GM10248 (cell line): Measurements from ENCODE around the gene AKR1C1.
"Not testable (repeated sequence)": the region's sequence is repeated elsewhere in the genome, so short reads cannot be mapped to it uniquely, and the experiment has no call there.

Experiments used
- CTCF ChIA-PET: fragments of 300-600 bp; sonication (Branson Sonifier 250); formaldehyde crosslinking; extraction: SDS; loops from one replicate; lab custom pipeline; 2021; ENCODE audit warnings: antibody characterized with exemption; lab: Yijun Ruan, JAX
- POLR2A ChIA-PET: fragments of 350-650 bp; sonication (Branson Sonifier 250); formaldehyde crosslinking; extraction: SDS; loops from one replicate; lab custom pipeline; 2020; ENCODE audit warnings: antibody characterized with exemption; lab: Yijun Ruan, JAX
- DNase-seq: peaks from one replicate; pipeline ENCODE4 v3.0.0; 2012; ENCODE audit errors: extremely low spot score
- TF ChIP-seq, protein P1 (sequence below): IDR thresholded peaks from 2 replicates; pipeline ENCODE4 v1.5.1; 2012; ENCODE audit warnings: mild to moderate bottlenecking, low read depth; ENCODE audit errors: extremely low read depth, missing control alignments, control extremely low read depth

AKR1C1 gene

DNA sequence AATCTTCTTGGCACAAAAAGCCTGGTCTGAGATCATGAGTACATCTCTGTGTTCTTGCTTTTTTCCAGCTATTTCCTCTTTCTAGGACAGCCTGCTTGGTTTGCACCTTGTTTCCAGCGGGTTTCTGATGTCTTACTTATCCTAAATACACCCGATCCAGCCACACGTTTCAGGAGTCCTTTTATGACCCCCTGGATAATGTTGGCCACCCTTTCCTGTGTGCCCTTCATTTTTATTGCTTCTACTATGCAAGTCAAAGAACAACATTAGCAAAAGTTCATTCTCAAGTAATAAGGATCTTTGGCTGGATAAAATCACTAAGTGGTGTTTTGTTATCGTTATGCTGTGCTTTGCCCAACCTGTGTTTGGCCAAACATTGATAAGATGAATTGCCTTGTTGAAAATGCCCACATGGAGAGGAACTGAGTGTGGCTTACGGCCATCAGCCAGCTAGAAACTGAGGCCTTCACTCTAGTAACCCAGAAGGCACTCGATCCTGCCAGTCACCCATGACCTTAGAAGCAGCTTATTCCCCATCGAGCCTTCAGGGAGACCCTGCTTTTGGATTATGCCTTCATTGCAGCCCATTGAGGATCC is 28.7 kb upstream of the AKR1C1 start:
- no peak for DNase-seq
- CTCF ChIA-PET, result no interaction called here
- TF ChIP-seq, protein P1, sequence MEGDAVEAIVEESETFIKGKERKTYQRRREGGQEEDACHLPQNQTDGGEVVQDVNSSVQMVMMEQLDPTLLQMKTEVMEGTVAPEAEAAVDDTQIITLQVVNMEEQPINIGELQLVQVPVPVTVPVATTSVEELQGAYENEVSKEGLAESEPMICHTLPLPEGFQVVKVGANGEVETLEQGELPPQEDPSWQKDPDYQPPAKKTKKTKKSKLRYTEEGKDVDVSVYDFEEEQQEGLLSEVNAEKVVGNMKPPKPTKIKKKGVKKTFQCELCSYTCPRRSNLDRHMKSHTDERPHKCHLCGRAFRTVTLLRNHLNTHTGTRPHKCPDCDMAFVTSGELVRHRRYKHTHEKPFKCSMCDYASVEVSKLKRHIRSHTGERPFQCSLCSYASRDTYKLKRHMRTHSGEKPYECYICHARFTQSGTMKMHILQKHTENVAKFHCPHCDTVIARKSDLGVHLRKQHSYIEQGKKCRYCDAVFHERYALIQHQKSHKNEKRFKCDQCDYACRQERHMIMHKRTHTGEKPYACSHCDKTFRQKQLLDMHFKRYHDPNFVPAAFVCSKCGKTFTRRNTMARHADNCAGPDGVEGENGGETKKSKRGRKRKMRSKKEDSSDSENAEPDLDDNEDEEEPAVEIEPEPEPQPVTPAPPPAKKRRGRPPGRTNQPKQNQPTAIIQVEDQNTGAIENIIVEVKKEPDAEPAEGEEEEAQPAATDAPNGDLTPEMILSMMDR, result no peak
- POLR2A ChIA-PET, result no interaction called here

DNA sequence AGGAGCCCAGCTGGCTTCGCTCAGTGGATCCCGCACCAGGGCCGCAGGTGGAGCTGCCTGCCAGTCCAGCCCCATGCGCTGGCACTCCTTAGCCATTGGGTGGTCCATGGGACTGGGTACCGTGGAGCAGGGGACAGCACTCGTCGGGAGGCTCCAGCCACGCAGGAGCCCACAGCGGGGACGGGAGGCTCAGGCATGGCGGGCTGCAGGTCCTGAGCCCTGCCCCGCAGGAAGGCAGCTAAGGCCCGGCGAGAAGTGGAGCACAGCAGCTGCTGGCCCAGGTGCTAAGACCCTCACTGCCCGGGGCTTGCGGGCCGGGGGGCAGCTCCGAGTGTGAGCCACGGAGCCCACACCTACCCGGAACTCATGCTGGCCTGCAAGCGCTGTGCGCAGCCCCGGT is 25.9 kb upstream of the AKR1C1 start:
- ChIA-PET POLR2A (no interaction called here), CTCF (no interaction called here)

DNA sequence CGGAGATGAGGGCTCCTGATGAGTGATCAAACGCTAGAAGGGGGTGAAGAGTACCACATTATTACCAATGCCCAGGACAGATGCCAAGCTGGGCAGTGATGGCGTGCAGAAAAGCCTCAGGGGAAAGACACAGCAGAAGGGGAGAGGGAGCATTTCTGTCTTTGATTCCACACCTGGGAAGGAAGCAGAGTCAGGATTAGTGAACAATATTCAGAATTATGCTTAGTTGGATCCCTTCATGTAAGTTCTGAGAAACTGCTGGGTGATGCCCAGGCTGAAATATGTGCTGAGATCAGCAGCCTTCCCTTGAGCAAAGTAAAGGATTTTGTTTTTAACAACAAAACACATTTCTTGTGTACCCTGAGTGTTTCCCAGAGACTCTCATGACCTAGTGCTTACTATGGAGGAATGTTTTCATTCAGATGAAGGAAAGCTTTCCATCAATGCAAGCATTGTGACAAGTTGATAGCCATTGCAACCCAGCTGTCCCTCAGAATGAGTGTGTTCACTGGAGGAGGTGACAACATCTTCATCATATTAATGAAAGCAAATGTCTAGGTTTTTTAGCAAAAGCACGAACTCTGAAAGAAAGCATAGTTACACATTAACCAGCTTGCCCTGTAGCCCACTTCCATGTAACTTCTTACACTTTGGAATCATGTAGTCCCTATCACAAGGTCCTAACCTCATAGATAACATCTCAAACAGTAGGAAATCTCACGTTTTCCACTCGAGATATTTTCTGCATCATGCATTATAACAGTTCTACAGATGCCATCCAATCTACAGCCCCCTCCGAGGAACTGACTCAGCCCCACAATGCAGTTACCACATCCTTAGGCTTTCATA is 23.8 kb upstream of the AKR1C1 start:
- DNase-seq, result no peak
- TF ChIP-seq, protein P1, result no peak
- CTCF ChIA-PET, result no interaction called here
- POLR2A ChIA-PET, result no interaction called here

More for the DNA sequence above, 25.9 kb upstream of the AKR1C1 start:
- TF ChIP-seq, protein P1, result no peak
- no peak for DNase-seq

DNA sequence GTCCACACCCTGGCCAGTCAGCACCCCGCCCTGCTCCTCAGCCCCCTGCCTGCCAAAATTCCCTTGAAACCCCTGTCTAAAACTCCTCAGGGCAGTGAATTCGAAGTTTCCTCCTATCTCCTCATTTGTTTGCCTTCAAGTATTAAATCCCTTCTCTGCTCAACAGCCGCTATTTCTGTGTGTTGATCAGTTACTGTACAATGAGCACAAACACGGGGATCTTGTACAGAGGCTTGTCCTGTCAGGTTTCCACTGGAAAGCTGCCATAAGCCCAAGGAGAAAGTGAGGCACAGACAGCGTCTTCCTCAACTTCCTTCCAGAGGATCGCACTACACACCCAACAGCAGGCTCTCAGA is 23.2 kb upstream of the AKR1C1 start:
- DNase-seq, CTCF ChIA-PET, POLR2A ChIA-PET: not testable (repeated sequence)

DNA sequence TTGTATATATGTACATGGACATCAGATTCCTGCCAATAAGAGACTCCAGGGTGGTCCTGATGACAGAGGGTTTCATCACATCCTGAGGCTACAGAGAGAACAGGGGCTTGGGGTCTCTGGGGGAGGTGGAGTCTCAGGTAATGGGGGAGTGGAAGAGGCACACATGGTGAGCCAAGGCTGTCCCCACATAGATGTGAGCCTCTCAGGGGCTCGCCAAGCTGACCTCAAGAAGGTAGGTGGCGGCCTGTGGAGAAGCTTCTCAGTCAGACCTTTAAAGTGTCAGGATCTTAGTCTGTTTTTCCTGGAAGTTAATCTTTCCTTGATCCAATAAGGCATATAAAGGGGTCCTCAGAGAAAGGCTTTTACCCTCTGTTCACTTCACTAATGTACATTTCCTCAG is 22.3 kb upstream of the AKR1C1 start:
- DNase-seq, CTCF ChIA-PET, POLR2A ChIA-PET: not testable (repeated sequence)

DNA sequence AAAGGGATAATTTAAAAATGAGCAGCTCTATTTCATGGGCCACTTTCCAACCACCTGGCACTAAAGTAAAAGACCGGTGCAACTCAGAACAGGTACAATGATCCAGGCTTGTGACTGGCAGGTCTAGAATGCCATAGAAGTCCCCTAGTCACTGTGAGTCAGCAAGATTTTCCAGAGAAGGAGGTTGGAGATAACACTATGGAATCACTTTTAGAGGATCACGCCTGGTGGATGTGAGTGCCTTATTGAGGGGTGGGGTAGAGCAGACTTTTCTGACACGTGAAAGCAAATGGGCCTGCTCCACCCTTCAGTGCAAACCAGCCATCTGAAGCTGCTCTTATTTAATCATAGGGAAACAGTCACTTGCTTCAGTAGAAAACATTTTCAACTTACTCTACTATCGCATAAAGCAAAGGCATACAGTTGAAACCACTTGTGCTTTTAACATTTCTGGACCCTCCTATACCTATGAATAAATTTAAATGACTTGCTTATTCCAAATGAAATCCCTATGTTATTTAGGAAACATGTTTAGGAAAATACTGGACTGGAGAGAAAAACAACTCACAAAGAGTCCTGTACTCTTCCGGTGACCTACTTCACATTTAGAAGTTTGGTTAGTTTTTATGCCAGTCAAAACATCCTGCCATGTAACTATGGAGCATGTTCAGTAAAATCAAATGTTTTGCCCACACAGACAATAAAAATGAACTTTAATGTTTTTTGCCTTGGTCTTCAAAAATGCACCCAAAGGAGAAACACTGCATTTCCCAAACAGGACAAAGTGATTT is 21.5 kb upstream of the AKR1C1 start:
- CTCF ChIA-PET, result no interaction called here
- POLR2A ChIA-PET, result no interaction called here

DNA sequence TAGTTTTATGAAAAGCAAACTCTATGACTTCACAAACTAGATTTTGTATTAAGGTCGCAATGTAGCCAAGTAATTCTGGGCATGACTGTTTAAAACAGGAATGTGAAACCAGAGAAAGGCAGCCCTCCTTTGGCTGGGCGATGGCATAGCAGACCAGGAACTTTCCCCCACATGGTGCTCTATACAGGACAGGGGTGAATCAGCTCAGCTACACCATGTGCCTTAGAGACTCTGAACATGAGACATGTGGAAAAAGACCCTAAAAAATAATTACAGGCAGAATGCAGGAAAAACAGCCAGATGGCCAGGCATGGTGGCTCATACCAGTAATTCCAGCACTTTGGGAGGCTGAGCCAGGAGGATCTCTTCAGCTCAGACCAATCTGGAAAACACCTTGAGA is 20.3 kb upstream of the AKR1C1 start:
- POLR2A ChIA-PET, CTCF ChIA-PET, DNase-seq: not testable (repeated sequence)

More for the DNA sequence above, 21.5 kb upstream of the AKR1C1 start:
- no peak for DNase-seq
- TF ChIP-seq, protein P1, result no peak

DNA sequence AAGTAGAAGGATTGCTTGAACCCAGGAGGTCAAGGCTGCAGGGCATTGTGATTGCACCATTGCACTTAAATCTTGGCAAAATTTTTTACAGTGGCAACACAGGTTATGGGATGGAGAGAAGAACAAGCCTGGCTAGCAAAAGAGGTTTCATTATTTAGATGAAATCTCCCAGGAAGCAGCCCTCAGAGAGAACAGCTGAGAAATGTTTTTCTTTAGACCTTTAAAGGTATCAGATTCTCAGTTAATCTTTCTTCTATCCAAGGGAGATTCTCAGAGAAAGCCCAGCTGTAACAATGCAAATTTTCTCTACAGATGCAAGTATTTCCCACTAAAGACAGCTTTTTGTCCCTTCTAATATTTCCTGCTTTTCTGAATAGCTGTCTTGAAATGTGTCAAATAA is 19.8 kb upstream of the AKR1C1 start:
- POLR2A ChIA-PET, DNase-seq: not testable (repeated sequence)
- CTCF ChIA-PET, result interaction anchor here (0.9 kb wide), 1 partner anchor 10 kb away, joined by 3 read pairs; no protein-coding TSS in a partner anchor
